ENCODE data around the gene ATP6V0A1. TPM values are rescaled to one million over a fixed set of nuclear protein-coding genes. Genes with fewer than 3 reads are reported as not detected.

The ATP6V0A1 gene
- total and polyA plus RNA-seq, 2 experiments from 2014 or later = 23.9 to 42.3 TPM

- no peak for TF ChIP-seq ZNF462 (CRISPR knock-in tag; IDR thresholded peaks at IDR 0.05)
- TF ChIP-seq ZNF331 (CRISPR knock-in tag; IDR thresholded peaks at IDR 0.05; ENCODE audit: low read depth) = no peak
- no peak for TF ChIP-seq EZH2 (IDR thresholded peaks at IDR 0.05; ENCODE audit: low read depth, unreplicated experiment)
- TF ChIP-seq POLR2AphosphoS5 (IDR thresholded peaks at IDR 0.05; ENCODE audit: low read depth) = no peak
- no peak for TF ChIP-seq CREB1 (CRISPR knock-in tag; IDR thresholded peaks at IDR 0.05; ENCODE audit: low read depth)
- TF ChIP-seq JUNB (IDR thresholded peaks at IDR 0.05; ENCODE audit: unreplicated experiment) = no peak
- no peak for TF ChIP-seq NANOG (IDR thresholded peaks at IDR 0.05; ENCODE audit: borderline replicate concordance)
Observed at GRCh38 chr17:42509409-42509808, 50.7 kb downstream of the ATP6V0A1 start (continued).

GRCh38 chr17:42509841-42510240, 51.2 kb downstream of the ATP6V0A1 start:
- Histone ChIP-seq H3K79me2 (replicated peaks; ENCODE audit: insufficient read depth) (no peaks in the 10 kb centered on the region), H3K9me2 (ENCODE audit: insufficient read depth) (no peaks in the 10 kb centered on the region), H3K4me2 (no peak overlapping the region), H3K27ac (ENCODE audit: low read depth) (no peak overlapping the region), H3K36me3 (ENCODE audit: insufficient read depth) (peaks cover 5% of the 10 kb centered on the region; the same call in 1 of the 2 replicates), H3K4me1 (ENCODE audit: insufficient read depth) (no peaks in the 10 kb centered on the region), H2AFZ (no peak overlapping the region), H4K20me1 (replicated peaks; ENCODE audit: insufficient read depth) (no peaks in the 10 kb centered on the region), H3K4me3 (no peak overlapping the region), H3K27me3 (ENCODE audit: insufficient read depth) (no peaks in the 10 kb centered on the region), H3F3A (replicated peaks; ENCODE audit: low read depth) (no peaks in the 10 kb centered on the region)
- no peaks in the 10 kb centered on the region for H3K4me1 Mint-ChIP-seq
- H3K9me3 Mint-ChIP-seq = no peaks in the 10 kb centered on the region
- no peak overlapping the region for H3K4me3 Mint-ChIP-seq
- H3K36me3 Mint-ChIP-seq (ENCODE audit: low read depth) = peaks cover 18% of the 10 kb centered on the region
- no peak for DNase-seq (ENCODE audit: low spot score)
- TF ChIP-seq CTCF (conservative IDR thresholded peaks at IDR 0.05; ENCODE audit: low read depth in 2 of 2) (no peak), EZH2phosphoT487 (IDR thresholded peaks at IDR 0.05; ENCODE audit: unreplicated experiment) (no peak), ZNF462 (CRISPR knock-in tag; IDR thresholded peaks at IDR 0.05) (no peak), ZNF331 (CRISPR knock-in tag; IDR thresholded peaks at IDR 0.05; ENCODE audit: low read depth) (no peak)
- H3K27me3 Mint-ChIP-seq (ENCODE audit: insufficient read depth, low read depth, poor library complexity) = peaks cover 6% of the 10 kb centered on the region
- no peak for ATAC-seq
- no peak overlapping the region for H3K27ac Mint-ChIP-seq

All from GM23338 (cell line).